ENCODE data around the gene TMEM145. TPM values are rescaled to one million over a fixed set of nuclear protein-coding genes. Genes with fewer than 3 reads are reported as not detected.

Gene TMEM145
- total and polyA plus RNA-seq, 8 donors: 0.37 to 44.3 (median 0.61) TPM; not detected in 3

- 0 to 1% (median 1%) methylated on average over 43 to 52 of the region's 52 CpGs for WGBS, 5 donors
These were observed 44.2 kb upstream of the TMEM145 start, which contains the start of gene CIC for GRCh38 chr19:42268704-42269477. TSS of gene CIC (plus strand) at chr19:42269252. CDS start at chr19:42271784, 2,532 bp downstream.

GRCh38 chr19:42269478-42270345 lies 43.4 kb upstream of the TMEM145 start:
- TF ChIP-seq POLR2A (IDR thresholded peaks at IDR 0.05) (no peak), CTCF (IDR thresholded peaks at IDR 0.05) (no peak), POLR2AphosphoS5 (IDR thresholded peaks at IDR 0.05) (no peak), EP300 (IDR thresholded peaks at IDR 0.05) (no peak)
- DNase-seq: peak in 1 of 2 donors; percentile 50
- Histone ChIP-seq H3K36me3 (peaks cover 29 to 33% (median 31%) of the 10 kb centered on the region in 4 donors), H3K27me3 (no peaks in the 10 kb centered on the region), H3K4me1 (peaks cover 23 to 53% (median 42%) of the 10 kb centered on the region in 4 donors), H3K4me3 (peak overlapping the region; percentile 61 to 73 (median 62)), H3K27ac (peak overlapping the region; percentile 84 to 99 (median 97)), H3K9me3 (no peaks in the 10 kb centered on the region)
- intact Hi-C loops (cut with DNase I; ENCODE audit: low total_unique reads): no loop called here
- 19 to 29% (median 21%) methylated on average over 10 of the region's 10 CpGs for WGBS, 5 donors

More at GRCh38 chr19:42268704-42269477, 44.2 kb upstream of the TMEM145 start, which contains the start of gene CIC:
- intact Hi-C loops (cut with DNase I; ENCODE audit: low total_unique reads): no loop called here
- Histone ChIP-seq H3K27me3 (no peaks in the 10 kb centered on the region), H3K27ac (peak within 1 kb of the TSS; percentile 93 to 100 (median 99)), H3K36me3 (peaks cover 21 to 25% (median 23%) of the 10 kb centered on the region in 4 donors), H3K4me1 (peaks cover 23 to 44% (median 34%) of the 10 kb centered on the region in 4 donors), H3K9me3 (no peaks in the 10 kb centered on the region), H3K4me3 (peak within 1 kb of the TSS; percentile 61 to 73 (median 62))
- DNase-seq: peak; percentile 100
- TF ChIP-seq CTCF (IDR thresholded peaks at IDR 0.05) (no peak), POLR2AphosphoS5 (IDR thresholded peaks at IDR 0.05) (peak; percentile 3 to 35 (median 23)), EP300 (IDR thresholded peaks at IDR 0.05) (no peak), POLR2A (IDR thresholded peaks at IDR 0.05) (no peak)

- TF ChIP-seq POLR2A (IDR thresholded peaks at IDR 0.05) (no peak), POLR2AphosphoS5 (IDR thresholded peaks at IDR 0.05) (peak in 1 of 3 donors; percentile 35)
- intact Hi-C loops (cut with DNase I; ENCODE audit: low total_unique reads): no loop called here
- peak overlapping the region; percentile 61 to 73 (median 62) for H3K4me3 ChIP-seq
- no peaks in the 10 kb centered on the region for H3K27me3 ChIP-seq
- 5 to 13% (median 8%) methylated on average over 16 to 18 of the region's 18 CpGs for WGBS, 5 donors
- peaks cover 23 to 60% (median 49%) of the 10 kb centered on the region in 4 donors for H3K4me1 ChIP-seq
- H3K27ac ChIP-seq: peak overlapping the region; percentile 84 to 99 (median 97)
- H3K9me3 ChIP-seq: no peaks in the 10 kb centered on the region
- DNase-seq: peak; percentile 63 to 81
- H3K36me3 ChIP-seq: peaks cover 30 to 41% (median 38%) of the 10 kb centered on the region in 4 donors
These were observed 42.6 kb upstream of the TMEM145 start for GRCh38 chr19:42270346-42271044.

- H3K27me3 ChIP-seq: no peaks in the 10 kb centered on the region
- TF ChIP-seq POLR2A (IDR thresholded peaks at IDR 0.05) (no peak), CTCF (IDR thresholded peaks at IDR 0.05) (no peak), POLR2AphosphoS5 (IDR thresholded peaks at IDR 0.05) (no peak), EP300 (IDR thresholded peaks at IDR 0.05) (no peak)
- WGBS, 5 donors: 31 to 58% (median 37%) methylated on average over 3 of the region's 3 CpGs
- peaks cover 27 to 66% (median 55%) of the 10 kb centered on the region in 4 donors for H3K4me1 ChIP-seq
- peaks cover 30 to 47% (median 38%) of the 10 kb centered on the region in 4 donors for H3K36me3 ChIP-seq
- H3K4me3 ChIP-seq: peak overlapping the region; percentile 61 to 73 (median 62)
- intact Hi-C loops (cut with DNase I; ENCODE audit: low total_unique reads): no loop called here
- DNase-seq: no peak
- H3K27ac ChIP-seq: peak overlapping the region; percentile 84 to 99 (median 97)
- no peaks in the 10 kb centered on the region for H3K9me3 ChIP-seq
These were observed 42.1 kb upstream of the TMEM145 start for GRCh38 chr19:42271045-42271419.

Data from stomach (tissue), 9 donors.